PC-9 (cell line): ENCODE measurements around the gene SPI1. TPM values are rescaled to one million over a fixed set of nuclear protein-coding genes. Genes with fewer than 3 reads are reported as not detected.
A peak's percentile ranks its signal among the peaks of the same experiment; 100 is the strongest.

Experiments
- BruUV-seq: library from RNA; stranded (reverse); fragments of 400-500 nt; replicated peaks from 2 replicates; lab custom pipeline; 2021; lab: Mats Ljungman, UMichigan
- CTCF ChIA-PET: fragments of 300-600 bp; sonication (Branson Sonifier 250); formaldehyde crosslinking; loops from one replicate; lab custom pipeline; 2022; ENCODE audit warnings: antibody characterized with exemption; lab: Charles Lee
- POLR2A ChIA-PET: fragments of 300-600 bp; sonication (Branson Sonifier 250); formaldehyde crosslinking; loops from one replicate; lab custom pipeline; 2022; ENCODE audit warnings: antibody characterized with exemption; ENCODE audit not compliant: unreplicated experiment; lab: Charles Lee
- DNase-seq, 2 experiments: peaks; one replicate each; pipeline versions ENCODE4 v3.0.0 to v3.0.0-alpha.2; 2015 to 2022; ENCODE audit warnings: mixed read lengths in 1 of 2
- H2AFZ ChIP-seq: fragments of 200-600 bp; sonication (generic); 2 replicates; pipeline ENCODE4 v1.8.1; 2017; ENCODE audit warnings: antibody characterized with exemption
- H3F3A ChIP-seq: fragments of 200-600 bp; sonication (generic); 2 replicates; pipeline ENCODE4 v1.8.1; 2017; ENCODE audit warnings: antibody characterized with exemption, mild to moderate bottlenecking, low read depth; ENCODE audit not compliant: insufficient read depth
- H3K27ac ChIP-seq: fragments of 200-600 bp; sonication (generic); 2 replicates; pipeline ENCODE4 v1.6.1; 2016; ENCODE audit warnings: mixed run types
- H3K27me3 ChIP-seq: fragments of 200-600 bp; sonication (generic); 2 replicates; pipeline ENCODE4 v1.6.1; 2016; ENCODE audit warnings: low read depth, mixed run types; ENCODE audit not compliant: insufficient read depth
- H3K36me3 ChIP-seq: fragments of 200-600 bp; sonication (generic); 2 replicates; pipeline ENCODE4 v1.6.1; 2016; ENCODE audit warnings: low read depth, mixed run types
- H3K4me1 ChIP-seq: fragments of 200-600 bp; sonication (generic); replicated peaks from 2 replicates; pipeline ENCODE4 v1.6.1; 2016; ENCODE audit warnings: mixed run types; ENCODE audit not compliant: insufficient read depth
- H3K4me2 ChIP-seq: fragments of 200-600 bp; sonication (generic); 2 replicates; pipeline ENCODE4 v1.6.1; 2017; ENCODE audit warnings: mixed run types
- H3K4me3 ChIP-seq: fragments of 200-600 bp; sonication (generic); 2 replicates; pipeline ENCODE4 v1.6.1; 2016; ENCODE audit warnings: mixed run types
- H3K79me2 ChIP-seq: fragments of 200-600 bp; sonication (generic); 2 replicates; pipeline ENCODE4 v1.6.1; 2017; ENCODE audit warnings: low read depth, mixed run types
- H3K9me2 ChIP-seq: fragments of 200-600 bp; sonication (generic); 2 replicates; pipeline ENCODE4 v1.8.1; 2017; ENCODE audit warnings: mild to moderate bottlenecking; ENCODE audit not compliant: insufficient read depth
- H3K9me3 ChIP-seq: fragments of 200-600 bp; sonication (generic); 2 replicates; pipeline ENCODE4 v1.8.1; 2016; ENCODE audit warnings: low read depth; ENCODE audit not compliant: insufficient read depth
- H4K20me1 ChIP-seq: fragments of 200-600 bp; sonication (generic); 2 replicates; pipeline ENCODE4 v1.8.1; 2017; ENCODE audit not compliant: insufficient read depth
- EZH2 ChIP-seq: fragments of 200-600 bp; sonication (generic); IDR thresholded peaks from 2 replicates; pipeline ENCODE4 v1.8.0; 2017; ENCODE audit warnings: antibody characterized with exemption, low read depth
- intact Hi-C: fragments of 100-400 bp; cut with micrococcal nuclease; formaldehyde crosslinking; loops from one replicate; pipeline ENCODE4 v1.10.0; 2022; ENCODE audit not compliant: unreplicated experiment
- total RNA-seq: library from RNA; stranded (reverse); gene quantifications from 2 replicates; pipeline ENCODE4 v1.2.3, GENCODE V29; 2021
- TF ChIP-seq, protein P1 (sequence below): fragments of 200-600 bp; sonication (generic); conservative IDR thresholded peaks from 2 replicates; pipeline ENCODE4 v1.6.1; 2017; ENCODE audit warnings: mixed run types, antibody characterized with exemption, mild to moderate bottlenecking, moderate library complexity

The SPI1 gene
- total RNA-seq, 1 experiment from 2014 or later, result not detected

DNA sequence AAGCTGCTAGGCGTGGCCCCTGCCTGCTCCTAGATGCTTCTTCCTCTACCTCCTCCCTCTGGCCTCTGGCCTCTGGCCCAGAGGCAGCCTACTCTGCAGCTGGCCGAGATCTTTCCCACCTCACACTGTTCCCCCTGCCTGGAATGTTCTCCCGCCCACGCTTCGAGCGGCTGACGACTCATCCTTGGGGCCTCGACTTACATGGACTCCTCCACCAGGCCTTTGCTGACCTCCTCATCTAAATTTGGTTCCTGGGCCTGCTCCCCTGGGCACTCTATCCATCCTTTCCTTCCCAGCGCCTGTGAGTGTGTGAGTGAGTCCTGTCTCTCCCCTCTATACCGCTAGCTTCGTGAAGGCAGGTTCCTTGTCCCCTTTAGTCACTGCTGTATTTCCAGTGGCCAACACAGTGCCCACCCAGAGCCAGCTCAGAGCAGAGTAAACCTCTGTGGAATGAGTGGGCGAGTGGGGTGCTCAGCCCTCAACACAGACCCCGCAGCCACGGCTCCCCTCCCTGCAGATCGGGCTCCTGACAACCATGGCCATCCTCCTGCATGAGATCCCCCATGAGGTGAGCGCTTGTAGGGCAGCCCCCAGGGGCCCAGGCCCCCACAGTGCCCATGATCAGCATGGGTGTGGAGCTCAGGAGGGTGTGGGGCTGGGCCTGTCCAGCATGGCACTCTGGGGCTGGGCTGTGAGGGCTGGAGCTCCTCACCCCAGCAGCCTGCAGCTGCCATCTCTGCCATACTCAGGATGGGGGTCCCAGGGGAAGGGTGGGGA lies 35.7 kb upstream of the SPI1 start:
- peaks cover 30% of the 10 kb centered on the region for H3K4me1 ChIP-seq
- H3K9me3 ChIP-seq, result no peaks in the 10 kb centered on the region
- TF ChIP-seq, protein P1, sequence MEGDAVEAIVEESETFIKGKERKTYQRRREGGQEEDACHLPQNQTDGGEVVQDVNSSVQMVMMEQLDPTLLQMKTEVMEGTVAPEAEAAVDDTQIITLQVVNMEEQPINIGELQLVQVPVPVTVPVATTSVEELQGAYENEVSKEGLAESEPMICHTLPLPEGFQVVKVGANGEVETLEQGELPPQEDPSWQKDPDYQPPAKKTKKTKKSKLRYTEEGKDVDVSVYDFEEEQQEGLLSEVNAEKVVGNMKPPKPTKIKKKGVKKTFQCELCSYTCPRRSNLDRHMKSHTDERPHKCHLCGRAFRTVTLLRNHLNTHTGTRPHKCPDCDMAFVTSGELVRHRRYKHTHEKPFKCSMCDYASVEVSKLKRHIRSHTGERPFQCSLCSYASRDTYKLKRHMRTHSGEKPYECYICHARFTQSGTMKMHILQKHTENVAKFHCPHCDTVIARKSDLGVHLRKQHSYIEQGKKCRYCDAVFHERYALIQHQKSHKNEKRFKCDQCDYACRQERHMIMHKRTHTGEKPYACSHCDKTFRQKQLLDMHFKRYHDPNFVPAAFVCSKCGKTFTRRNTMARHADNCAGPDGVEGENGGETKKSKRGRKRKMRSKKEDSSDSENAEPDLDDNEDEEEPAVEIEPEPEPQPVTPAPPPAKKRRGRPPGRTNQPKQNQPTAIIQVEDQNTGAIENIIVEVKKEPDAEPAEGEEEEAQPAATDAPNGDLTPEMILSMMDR, result no peak
- no peak for TF ChIP-seq EZH2
- ChIA-PET CTCF (no interaction called here), POLR2A (no interaction called here)
- no peak overlapping the region for H3K4me3 ChIP-seq
- H4K20me1 ChIP-seq, result no peaks in the 10 kb centered on the region; the same call in none of the 2 replicates
- H3F3A ChIP-seq, result peaks cover 58% of the 10 kb centered on the region; the same call in 1 of the 2 replicates
- no peaks in the 10 kb centered on the region for H3K79me2 ChIP-seq
- no TSS peak for BruUV-seq
- no peaks in the 10 kb centered on the region for H3K27me3 ChIP-seq
- H3K27ac ChIP-seq, result no peak overlapping the region
- H3K4me2 ChIP-seq, result no peak overlapping the region
- H3K36me3 ChIP-seq, result no peaks in the 10 kb centered on the region
- no peaks in the 10 kb centered on the region for H3K9me2 ChIP-seq
- no peak for DNase-seq
- no peak overlapping the region for H2AFZ ChIP-seq
- intact Hi-C loops, result no loop called here

DNA sequence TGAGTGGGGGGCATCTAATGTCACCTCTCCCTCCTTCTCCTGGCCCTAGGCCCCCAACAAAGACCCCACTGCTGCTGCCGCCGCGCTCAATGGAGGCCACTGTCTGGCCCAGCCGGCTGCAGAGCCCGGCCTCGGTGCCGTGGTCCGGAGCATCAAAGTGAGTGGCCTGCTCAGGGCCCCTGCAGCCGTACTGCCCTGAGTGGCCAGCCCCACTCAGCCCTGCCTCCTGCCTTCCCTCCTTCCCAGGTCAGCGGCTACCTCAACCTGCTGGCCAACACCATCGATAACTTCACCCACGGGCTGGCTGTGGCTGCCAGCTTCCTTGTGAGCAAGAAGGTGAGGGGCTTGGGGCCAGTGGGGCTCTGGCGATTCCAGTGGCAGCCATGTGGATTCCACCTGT lies 35.0 kb upstream of the SPI1 start:
- POLR2A ChIA-PET, result no interaction called here
- intact Hi-C loops, result no loop called here

DNA sequence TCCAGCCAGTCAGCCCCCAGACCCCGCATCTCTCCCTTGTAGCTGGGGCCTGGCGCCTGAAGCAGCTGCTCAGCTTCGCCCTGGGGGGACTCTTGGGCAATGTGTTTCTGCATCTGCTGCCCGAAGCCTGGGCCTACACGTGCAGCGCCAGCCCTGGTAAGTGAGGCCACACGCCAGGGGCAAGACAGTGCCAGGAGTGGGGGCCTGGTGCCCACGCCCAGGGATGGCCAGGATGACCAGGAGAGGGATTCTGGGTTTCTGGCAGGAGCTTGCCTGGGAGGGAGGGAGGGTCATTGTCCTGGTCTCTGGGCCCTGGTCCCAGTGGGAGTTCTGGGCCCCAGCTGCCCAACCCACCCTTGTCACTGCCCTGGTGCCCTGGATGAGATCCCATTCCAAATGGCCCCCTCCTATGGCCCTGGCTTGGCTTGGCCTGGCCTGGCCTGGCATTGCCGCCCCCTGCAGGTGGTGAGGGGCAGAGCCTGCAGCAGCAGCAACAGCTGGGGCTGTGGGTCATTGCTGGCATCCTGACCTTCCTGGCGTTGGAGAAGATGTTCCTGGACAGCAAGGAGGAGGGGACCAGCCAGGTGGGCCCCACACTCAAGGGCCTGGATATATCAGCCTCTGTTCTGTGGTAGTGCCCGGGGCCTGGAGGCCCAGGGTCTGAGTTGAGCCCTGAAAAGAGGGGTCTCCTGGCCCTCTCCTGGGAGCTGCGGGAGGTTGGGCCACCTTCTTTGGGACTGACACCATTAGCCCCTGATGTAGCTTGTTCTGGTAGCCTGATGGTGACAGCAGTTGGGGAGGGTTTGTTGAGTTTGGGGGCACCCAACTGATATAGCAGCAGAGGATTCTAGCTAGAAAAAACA lies 33.8 kb upstream of the SPI1 start:
- H4K20me1 ChIP-seq, result no peaks in the 10 kb centered on the region; the same call in none of the 2 replicates
- H3K36me3 ChIP-seq, result no peaks in the 10 kb centered on the region
- H2AFZ ChIP-seq, result no peak overlapping the region
- peaks cover 56% of the 10 kb centered on the region for H3F3A ChIP-seq
- POLR2A ChIA-PET, result interaction anchor here (0.7 kb wide), 2 partner anchors 141 to 173 kb away, joined by 3 to 6 read pairs; no protein-coding TSS in a partner anchor
- no peaks in the 10 kb centered on the region for H3K79me2 ChIP-seq
- intact Hi-C loops, result no loop called here
- TF ChIP-seq, protein P1, result peak; percentile 83
- TF ChIP-seq EZH2, result no peak
- CTCF ChIA-PET, result interaction anchor here (0.5 to 1.1 kb wide), 8 partner anchors 9 to 265 kb away, joined by 3 to 10 read pairs (median 4); no protein-coding TSS in a partner anchor
- H3K4me1 ChIP-seq, result peaks cover 38% of the 10 kb centered on the region
- peak in 1 of 2 experiments; percentile 55 for DNase-seq
- no peak overlapping the region for H3K4me3 ChIP-seq
- no peaks in the 10 kb centered on the region for H3K9me2 ChIP-seq
- H3K27me3 ChIP-seq, result no peaks in the 10 kb centered on the region
- no peak overlapping the region for H3K27ac ChIP-seq
- H3K4me2 ChIP-seq, result no peak overlapping the region
- H3K9me3 ChIP-seq, result no peaks in the 10 kb centered on the region
- no TSS peak for BruUV-seq

More for the DNA sequence above, 35.0 kb upstream of the SPI1 start:
- Histone ChIP-seq H3K4me3 (no peak overlapping the region), H2AFZ (no peak overlapping the region), H3K79me2 (no peaks in the 10 kb centered on the region), H3F3A (peaks cover 60% of the 10 kb centered on the region; the same call in 1 of the 2 replicates), H3K4me1 (peaks cover 33% of the 10 kb centered on the region), H3K27me3 (no peaks in the 10 kb centered on the region), H4K20me1 (no peaks in the 10 kb centered on the region; the same call in none of the 2 replicates), H3K27ac (no peak overlapping the region), H3K9me2 (no peaks in the 10 kb centered on the region), H3K9me3 (no peaks in the 10 kb centered on the region), H3K4me2 (no peak overlapping the region), H3K36me3 (no peaks in the 10 kb centered on the region)
- TF ChIP-seq, protein P1, result no peak
- no peak for TF ChIP-seq EZH2
- DNase-seq, result no peak
- CTCF ChIA-PET, result no interaction called here
- no TSS peak for BruUV-seq
